Cardiac muscle cell (in vitro differentiated cells and primary cell): Measurements from ENCODE around the gene TRUB2. TPM values are rescaled to one million over a fixed set of nuclear protein-coding genes. Genes with fewer than 3 reads are reported as not detected.
A peak's percentile ranks its signal among the peaks of the same experiment; 100 is the strongest.
"Not testable (repeated sequence)": the region's sequence is repeated elsewhere in the genome, so short reads cannot be mapped to it uniquely, and the experiment has no call there.

Experiments
- DNase-seq, 2 donors: peaks; one replicate each; pipeline versions ENCODE4 v3.0.0 to v3.0.0-alpha.2; 2010 to 2017; ENCODE audit warnings: low read depth in 1 of 2, low spot score in 1 of 2
- H3K27ac ChIP-seq: fragments of 200-600 bp; sonication (generic); 2 replicates; pipeline ENCODE4 v1.5.1; 2016
- H3K27me3 ChIP-seq: fragments of 200-600 bp; sonication (generic); 2 replicates; pipeline ENCODE4 v1.6.0; 2016; ENCODE audit warnings: control low read depth
- H3K36me3 ChIP-seq: fragments of 200-600 bp; sonication (generic); 2 replicates; pipeline ENCODE4 v1.5.1; 2016; ENCODE audit warnings: control low read depth
- H3K4me1 ChIP-seq: fragments of 200-600 bp; sonication (generic); 2 replicates; pipeline ENCODE4 v1.8.1; 2017; ENCODE audit warnings: low read depth, mild to moderate bottlenecking, mixed run types
- H3K4me3 ChIP-seq: fragments of 200-600 bp; sonication (generic); 2 replicates; pipeline ENCODE4 v1.5.1; 2016; ENCODE audit warnings: mild to moderate bottlenecking
- H3K9me3 ChIP-seq: fragments of 200-600 bp; sonication (generic); 2 replicates; pipeline ENCODE4 v1.5.1; 2017; ENCODE audit warnings: low read depth, mild to moderate bottlenecking, control low read depth
- CTCF ChIP-seq: IDR thresholded peaks from 2 replicates; pipeline ENCODE4 v1.5.1; 2012; ENCODE audit warnings: low read depth, mild to moderate bottlenecking, low read length
- polyA plus RNA-seq: library from polyadenylated mRNA; unstranded; fragments of >200 nt; fragmentation: Nextera tagmentation; extraction: Ambion mirVana; gene quantifications from 2 replicates; pipeline ENCODE4 v1.2.1, GENCODE V29; 2016
- total RNA-seq: library from RNA; depleted of rRNA; stranded (reverse); fragments of >200 nt; gene quantifications from 2 replicates; pipeline ENCODE4 v1.2.3, GENCODE V29; 2016

Gene TRUB2
- total and polyA plus RNA-seq, 2 experiments from 2014 or later, result 15.5 to 63.5 TPM

DNA sequence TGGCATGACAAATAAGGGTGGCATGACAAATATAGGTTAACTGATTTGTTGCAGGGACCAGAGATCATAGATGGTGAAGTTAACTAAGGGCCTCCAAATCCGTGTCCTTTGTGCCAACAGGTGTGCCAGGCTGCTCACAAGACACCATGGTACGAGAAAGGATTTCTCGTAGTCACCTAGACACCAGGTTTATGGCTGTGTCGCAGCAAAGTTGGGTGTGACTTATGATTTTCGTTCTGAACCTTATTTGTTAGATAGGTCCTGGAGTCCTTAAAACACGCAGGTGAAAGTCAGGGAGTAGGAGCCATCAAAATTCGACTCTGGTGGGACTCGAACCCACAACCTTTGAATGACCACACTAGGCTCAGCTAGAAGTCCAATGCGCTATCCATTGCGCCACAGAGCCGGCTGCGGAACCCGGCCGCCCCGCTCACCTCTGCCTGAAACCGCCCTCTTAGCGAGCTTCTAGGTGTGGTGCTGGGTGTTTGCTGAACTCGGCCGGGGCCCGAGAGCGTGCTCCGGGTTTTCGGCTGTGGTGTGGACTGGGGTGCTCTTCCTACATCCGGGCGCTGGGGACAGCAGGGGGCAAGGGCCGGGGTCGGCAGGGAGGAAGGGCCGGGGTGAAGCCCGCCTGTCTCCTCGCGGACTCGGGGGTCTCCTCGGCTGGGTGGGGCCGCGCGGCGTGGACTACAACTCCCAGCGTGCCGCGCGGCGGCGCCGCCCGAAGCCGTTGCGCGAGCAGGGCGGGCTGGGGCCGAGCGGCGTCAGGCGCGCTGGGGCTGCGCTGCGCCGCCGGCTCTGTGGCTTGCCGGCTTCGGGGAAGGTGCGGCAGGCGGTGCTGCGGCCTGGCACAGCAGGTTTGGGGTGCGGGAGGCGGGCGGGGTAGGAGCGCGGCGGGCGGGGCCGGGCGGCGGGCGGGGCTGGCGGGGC lies 17.8 kb upstream of the TRUB2 start, which contains the start of gene SLC27A4:
Gene SLC27A4 (plus strand): TSS at position 767 of the 930 bp plus-strand sequence. CDS start 2,606 bp downstream, outside the sequence.
- H3K4me3 ChIP-seq, result peak within 1 kb of the TSS; percentile 82
- no peaks in the 10 kb centered on the region for H3K4me1 ChIP-seq
- no peak for TF ChIP-seq CTCF
- H3K27ac ChIP-seq, result no peak within 1 kb of the TSS
- peaks cover 4% of the 10 kb centered on the region for H3K36me3 ChIP-seq
- peak; percentile 84 to 90 for DNase-seq
- no peaks in the 10 kb centered on the region for H3K27me3 ChIP-seq
- H3K9me3 ChIP-seq, result no peaks in the 10 kb centered on the region

DNA sequence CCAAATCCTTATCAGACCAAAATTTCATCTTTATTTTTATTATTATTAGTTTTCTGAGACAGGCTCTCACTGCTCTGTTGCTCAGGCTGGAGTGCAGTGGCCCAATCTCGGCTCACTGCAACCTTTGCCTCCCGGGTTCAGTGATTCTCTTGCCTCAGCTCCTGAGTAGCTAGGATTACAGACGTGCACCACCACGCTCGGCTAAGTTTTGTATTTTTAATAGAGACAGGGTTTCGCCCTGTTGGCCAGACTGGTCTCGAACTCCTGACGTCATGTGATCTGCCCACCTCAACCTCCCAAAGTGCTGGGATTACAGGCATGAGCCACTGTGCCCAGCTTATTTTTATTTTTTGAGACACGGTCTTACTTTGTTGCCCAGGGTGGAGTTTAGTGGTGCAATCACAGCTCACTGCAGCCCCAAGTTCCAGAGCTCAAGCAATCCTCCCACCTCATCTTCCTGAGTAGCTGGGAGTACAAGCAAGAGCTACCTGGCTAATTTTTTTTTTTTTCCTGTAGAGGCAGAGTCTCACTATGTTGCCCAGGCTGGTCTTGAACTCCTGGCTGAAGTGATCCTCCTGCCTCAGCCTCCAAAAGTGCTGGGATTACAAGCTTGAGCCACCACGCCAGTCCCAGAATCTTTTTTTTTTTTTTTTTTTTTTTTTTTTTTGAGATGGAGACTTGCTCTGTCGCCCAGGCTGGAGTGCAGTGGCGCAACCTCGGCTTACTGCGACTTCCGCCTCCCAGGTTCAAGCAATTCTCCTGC lies 16.8 kb upstream of the TRUB2 start:
- not testable (repeated sequence) for DNase-seq, H3K4me3 ChIP-seq, H3K36me3 ChIP-seq, H3K27ac ChIP-seq, H3K4me1 ChIP-seq, H3K27me3 ChIP-seq, H3K9me3 ChIP-seq

DNA sequence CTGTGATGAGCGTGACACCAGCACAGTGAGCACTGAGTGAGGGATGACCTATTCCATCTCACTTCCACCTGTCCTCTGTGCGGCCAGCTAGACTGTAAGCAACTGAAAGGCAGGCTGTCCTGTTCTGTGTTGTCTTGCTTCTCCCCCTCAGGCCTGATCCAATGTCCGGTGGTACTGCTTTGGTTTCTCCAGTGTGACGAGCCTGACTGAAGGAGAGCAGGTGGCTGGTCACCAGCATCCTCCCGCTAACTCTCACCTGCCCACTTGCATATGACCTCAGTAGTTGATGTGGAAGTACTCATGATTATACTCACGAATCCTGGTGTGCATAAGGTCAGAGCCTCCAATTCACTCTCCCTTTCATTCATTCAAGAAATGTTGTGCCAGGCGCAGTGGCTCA lies 15.7 kb upstream of the TRUB2 start:
- no peaks in the 10 kb centered on the region for H3K4me1 ChIP-seq
- H3K27ac ChIP-seq, result no peak overlapping the region
- DNase-seq, result no peak
- no peak overlapping the region for H3K4me3 ChIP-seq
- no peaks in the 10 kb centered on the region for H3K9me3 ChIP-seq
- H3K27me3 ChIP-seq, result no peaks in the 10 kb centered on the region
- H3K36me3 ChIP-seq, result no peaks in the 10 kb centered on the region
- no peak for TF ChIP-seq CTCF

DNA sequence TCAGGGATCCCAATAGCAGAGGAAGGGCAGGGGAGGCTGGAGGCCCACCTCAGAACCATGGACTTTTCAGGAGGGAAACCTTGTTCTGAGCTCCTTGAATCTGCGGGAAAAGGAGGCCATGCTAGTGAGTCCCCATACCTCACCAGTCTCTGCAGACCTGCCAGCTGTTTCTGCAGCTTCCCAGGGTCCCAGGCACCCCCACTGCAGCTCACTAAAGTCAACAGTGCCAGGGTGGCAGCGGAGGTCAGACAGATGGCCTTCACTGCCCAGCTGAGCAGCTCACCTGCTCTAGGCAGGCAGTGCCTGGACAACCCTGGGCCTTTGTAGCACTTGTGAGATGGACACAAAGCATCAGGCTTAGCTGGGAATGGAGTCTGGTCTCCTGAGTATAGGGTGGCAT lies 13.7 kb upstream of the TRUB2 start:
- Histone ChIP-seq H3K9me3 (no peaks in the 10 kb centered on the region), H3K27ac (no peak overlapping the region), H3K4me3 (no peak overlapping the region), H3K4me1 (no peaks in the 10 kb centered on the region), H3K36me3 (peaks cover 3% of the 10 kb centered on the region), H3K27me3 (no peaks in the 10 kb centered on the region)
- TF ChIP-seq CTCF, result no peak
- DNase-seq, result no peak

- Histone ChIP-seq H3K27ac (no peak overlapping the region), H3K27me3 (no peaks in the 10 kb centered on the region), H3K4me3 (no peak overlapping the region), H3K4me1 (no peaks in the 10 kb centered on the region), H3K36me3 (peaks cover 3% of the 10 kb centered on the region), H3K9me3 (no peaks in the 10 kb centered on the region)
- TF ChIP-seq CTCF, result no peak
- no peak for DNase-seq
Observed at GRCh38 chr9:128335161-128335560, 12.9 kb upstream of the TRUB2 start.
